H1 (cell line): Measurements from ENCODE around the gene JAG1. TPM values are rescaled to one million over a fixed set of nuclear protein-coding genes. Genes with fewer than 3 reads are reported as not detected.

Experiments
- CTCF ChIA-PET: fragments of 300-600 bp; sonication (Branson Sonifier 250); formaldehyde crosslinking; loops from one replicate; lab custom pipeline; 2021; ENCODE audit not compliant: partially characterized antibody; lab: Charles Lee
- POLR2A ChIA-PET: fragments of 300-600 bp; sonication (Branson Sonifier 250); formaldehyde crosslinking; loops from one replicate; lab custom pipeline; 2021; ENCODE audit warnings: inconsistent platforms; ENCODE audit not compliant: partially characterized antibody; lab: Charles Lee
- DNase-seq, 2 experiments: peaks; one replicate each; pipeline versions ENCODE4 v3.0.0 to v3.0.0-alpha.2; 2010 to 2022; ENCODE audit warnings: low spot score in 2 of 2, low read depth in 1 of 2, mixed read lengths in 1 of 2
- FAIRE-seq: peaks from 2 replicates; lab custom pipeline; 2011; peaks lifted over from hg19 to GRCh38; lab: Jason Lieb, UNC
- H2AFZ ChIP-seq: 2 replicates; pipeline ENCODE4 v1.8.1; 2012; ENCODE audit warnings: low read length, inconsistent platforms
- H2AK5ac ChIP-seq: 2 replicates; pipeline ENCODE4 v1.6.1; 2013; ENCODE audit warnings: low read depth, low read length
- H2BK120ac ChIP-seq: replicated peaks from 2 replicates; pipeline ENCODE3; 2013; ENCODE audit warnings: low read depth, low read length, inconsistent platforms
- H2BK12ac ChIP-seq: 2 replicates; pipeline ENCODE4 v1.6.1; 2013; ENCODE audit warnings: low read depth, low read length
- H2BK15ac ChIP-seq: 2 replicates; pipeline ENCODE4 v1.6.1; 2013; ENCODE audit warnings: low read length
- H2BK20ac ChIP-seq: 2 replicates; pipeline ENCODE4 v1.6.1; 2013; ENCODE audit warnings: low read length
- H2BK5ac ChIP-seq: 2 replicates; pipeline ENCODE4 v1.6.1; 2013; ENCODE audit warnings: low read depth, low read length
- H3K14ac ChIP-seq: 2 replicates; pipeline ENCODE4 v1.6.1; 2013; ENCODE audit warnings: inconsistent platforms; ENCODE audit not compliant: insufficient read length
- H3K18ac ChIP-seq: 2 replicates; pipeline ENCODE4 v1.6.1; 2013; ENCODE audit warnings: low read length; ENCODE audit errors: extremely low read depth
- H3K23ac ChIP-seq: 2 replicates; pipeline ENCODE4 v1.6.1; 2013; ENCODE audit warnings: inconsistent platforms; ENCODE audit not compliant: insufficient read length
- H3K23me2 ChIP-seq: 2 replicates; pipeline ENCODE4 v1.6.1; 2013; ENCODE audit warnings: low read depth, low read length
- H3K27ac ChIP-seq: 2 replicates; pipeline ENCODE4 v1.6.1; 2011; ENCODE audit warnings: low read depth, low read length, inconsistent platforms
- H3K27me3 ChIP-seq, 4 experiments: replicated peaks in 1 of 4; 1 replicate in 1 of 4; 2 replicates in 3 of 4; pipeline versions ENCODE4 v1.6.1 to v1.8.1; 2011 to 2013; ENCODE audit warnings: low read length in 3 of 4, mild to moderate bottlenecking in 3 of 4, inconsistent platforms in 2 of 4, mixed read lengths in 2 of 4, moderate library complexity in 1 of 4; ENCODE audit not compliant: control insufficient read depth in 3 of 4, insufficient read depth in 3 of 4; ENCODE audit errors: extremely low read depth in 1 of 4
- H3K36me3 ChIP-seq, 4 experiments: 2 replicates each; pipeline versions ENCODE4 v1.6.1 to v1.8.1; 2011 to 2013; ENCODE audit warnings: mild to moderate bottlenecking in 4 of 4, low read length in 3 of 4, moderate library complexity in 2 of 4, control low read depth in 1 of 4, inconsistent platforms in 1 of 4; ENCODE audit not compliant: insufficient read depth in 4 of 4, control insufficient read depth in 2 of 4
- H3K4ac ChIP-seq: replicated peaks from 2 replicates; pipeline ENCODE3; 2013; ENCODE audit warnings: low read length, low read depth, mixed read lengths, inconsistent platforms; ENCODE audit not compliant: insufficient read length
- H3K4me1 ChIP-seq, 4 experiments: replicated peaks in 1 of 4; 1 replicate in 1 of 4; 2 replicates in 3 of 4; pipeline versions ENCODE4 v1.6.1 to v1.8.1; 2011 to 2013; ENCODE audit warnings: low read length in 3 of 4, inconsistent platforms in 2 of 4, mixed read lengths in 1 of 4; ENCODE audit not compliant: insufficient read depth in 4 of 4, control insufficient read depth in 3 of 4
- H3K4me2 ChIP-seq, 2 experiments: 2 replicates each; pipeline versions ENCODE4 v1.6.1 to v1.8.1; 2011 to 2013; ENCODE audit warnings: low read depth in 2 of 2, low read length in 2 of 2, control low read depth in 1 of 2, inconsistent platforms in 1 of 2, mild to moderate bottlenecking in 1 of 2; ENCODE audit not compliant: insufficient read depth in 1 of 2
- H3K4me3 ChIP-seq, 4 experiments: fragments of 200-600, 300-600 bp in 1 of 4; sonication (generic), shearing (Covaris generic), sonication (Bioruptor Twin) in 1 of 4; 2 replicates each; pipeline versions ENCODE4 v1.5.1 to v1.8.1; 2011 to 2016; ENCODE audit warnings: low read length in 4 of 4, low read depth in 3 of 4, control low read depth in 2 of 4, inconsistent platforms in 2 of 4, mild to moderate bottlenecking in 2 of 4, mixed read lengths in 1 of 4, moderate library complexity in 1 of 4; ENCODE audit not compliant: insufficient read depth in 2 of 4; ENCODE audit errors: extremely low read depth in 1 of 4
- H3K56ac ChIP-seq: replicated peaks from 2 replicates; pipeline ENCODE3; 2013; ENCODE audit warnings: low read depth, mild to moderate bottlenecking, mixed read lengths, low read length, inconsistent platforms; ENCODE audit not compliant: insufficient read length
- H3K79me1 ChIP-seq: 2 replicates; pipeline ENCODE4 v1.6.1; 2013; ENCODE audit warnings: low read depth, low read length, control low read depth
- H3K79me2 ChIP-seq, 2 experiments: 2 replicates each; pipeline versions ENCODE4 v1.6.1 to v1.8.1; 2012 to 2013; ENCODE audit warnings: low read length in 2 of 2, mild to moderate bottlenecking in 2 of 2, inconsistent platforms in 1 of 2; ENCODE audit not compliant: insufficient read depth in 2 of 2, control insufficient read depth in 1 of 2
- H3K9ac ChIP-seq, 4 experiments: replicated peaks in 1 of 4; 1 replicate in 1 of 4; 2 replicates in 3 of 4; pipeline versions ENCODE4 v1.6.1 to v1.8.1; 2011 to 2013; ENCODE audit warnings: low read depth in 3 of 4, low read length in 3 of 4, control low read depth in 2 of 4, mild to moderate bottlenecking in 2 of 4, moderate library complexity in 2 of 4, inconsistent platforms in 1 of 4; ENCODE audit errors: extremely low read depth in 1 of 4
- H3K9me3 ChIP-seq, 2 experiments: 2 replicates each; pipeline versions ENCODE4 v1.6.1 to v1.8.1; 2012 to 2013; ENCODE audit warnings: mild to moderate bottlenecking in 2 of 2, moderate library complexity in 2 of 2, control low read depth in 1 of 2, inconsistent platforms in 1 of 2, low read depth in 1 of 2, low read length in 1 of 2, mixed read lengths in 1 of 2; ENCODE audit not compliant: insufficient read depth in 2 of 2
- H4K20me1 ChIP-seq, 2 experiments: replicated peaks in 1 of 2; 2 replicates each; pipeline versions ENCODE3 to v1.8.1; 2011 to 2013; ENCODE audit warnings: inconsistent platforms in 2 of 2, low read length in 2 of 2, mild to moderate bottlenecking in 1 of 2; ENCODE audit not compliant: insufficient read depth in 2 of 2, control insufficient read depth in 1 of 2
- H4K5ac ChIP-seq: 2 replicates; pipeline ENCODE4 v1.6.1; 2013; ENCODE audit warnings: low read length, low read depth, mixed read lengths, inconsistent platforms; ENCODE audit not compliant: insufficient read length
- H4K8ac ChIP-seq: 2 replicates; pipeline ENCODE4 v1.8.0; 2013; ENCODE audit warnings: mild to moderate bottlenecking, moderate library complexity, low read length, inconsistent platforms; ENCODE audit not compliant: insufficient read depth; ENCODE audit errors: extremely low read depth
- H4K91ac ChIP-seq: replicated peaks from 2 replicates; pipeline ENCODE3; 2013; ENCODE audit warnings: low read length, mixed read lengths, inconsistent platforms; ENCODE audit not compliant: insufficient read length
- ASH2L ChIP-seq: fragments of 200-600, 300-600 bp; sonication (generic); IDR thresholded peaks from one replicate; pipeline ENCODE4 v1.7.1; 2017; ENCODE audit warnings: low read length
- CEBPB ChIP-seq: IDR thresholded peaks from 2 replicates; pipeline ENCODE4 v1.6.1; 2012; ENCODE audit warnings: low read depth, low read length
- FOSL1 ChIP-seq: IDR thresholded peaks from 2 replicates; pipeline ENCODE4 v1.6.1; 2011; ENCODE audit warnings: mild to moderate bottlenecking, low read depth, low read length, moderate library complexity; ENCODE audit not compliant: insufficient read depth
- KDM1A ChIP-seq: fragments of 200-600, 300-600 bp; sonication (generic); IDR thresholded peaks from 2 replicates; pipeline ENCODE4 v1.7.1; 2016; ENCODE audit warnings: mild to moderate bottlenecking, low read length, borderline replicate concordance
- PHF8 ChIP-seq: fragments of 200-600 bp; sonication (generic); conservative IDR thresholded peaks from 2 replicates; pipeline ENCODE4 v1.7.1; 2012; ENCODE audit warnings: low read depth, mild to moderate bottlenecking, inconsistent platforms, low read length, moderate library complexity
- POU5F1 ChIP-seq: IDR thresholded peaks from 2 replicates; pipeline ENCODE4 v1.6.1; 2011; ENCODE audit warnings: low read depth, mild to moderate bottlenecking, low read length, moderate library complexity
- RXRA ChIP-seq: IDR thresholded peaks from 2 replicates; pipeline ENCODE4 v1.6.1; 2011; ENCODE audit warnings: low read depth, mild to moderate bottlenecking, low read length, moderate library complexity; ENCODE audit not compliant: insufficient read depth
- SAP30 ChIP-seq: fragments of 300-600 bp; sonication (generic); IDR thresholded peaks from 2 replicates; pipeline ENCODE4 v1.7.1; 2012; ENCODE audit warnings: low read length, moderate library complexity, mild to moderate bottlenecking, inconsistent platforms; ENCODE audit not compliant: insufficient read depth, insufficient replicate concordance
- SIN3A ChIP-seq, 2 experiments: IDR thresholded peaks in 1 of 2; conservative IDR thresholded peaks in 1 of 2; 2 replicates each; pipeline ENCODE4 v1.6.1; 2011 to 2012; ENCODE audit warnings: low read length in 2 of 2, improper control_type of control experiment in 1 of 2, low read depth in 1 of 2, mild to moderate bottlenecking in 1 of 2
- TAF1 ChIP-seq: IDR thresholded peaks from 2 replicates; pipeline ENCODE4 v1.6.1; 2011; ENCODE audit warnings: mild to moderate bottlenecking, low read depth, low read length
- TBP ChIP-seq: IDR thresholded peaks from 2 replicates; pipeline ENCODE4 v1.6.1; 2011; ENCODE audit warnings: low read depth, low read length, improper control_type of control experiment
- WGBS, 2 experiments: shearing (Covaris generic) in 1 of 2; methylation state at CpG; one replicate each; pipeline versions ENCODE4 v1.1.6 to v1.1.7; 2013 to 2015; ENCODE audit warnings: low lambda C conversion rate in 2 of 2, mixed read lengths in 2 of 2, inconsistent platforms in 1 of 2, low coverage in 1 of 2, missing lambda C conversion rate in 1 of 2; ENCODE audit not compliant: insufficient replicate concordance in 2 of 2, insufficient coverage in 1 of 2, insufficient read length in 1 of 2; ENCODE audit errors: extremely low coverage in 1 of 2, missing lambda C conversion rate in 1 of 2; 5-methylcytosine and 5-hydroxymethylcytosine counted together
- polyA plus RNA-seq, 7 experiments: library from polyadenylated mRNA; depleted of rRNA in 3 of 7; stranded (reverse) in 5 of 7; unstranded in 2 of 7; fragments of >200 nt in 5 of 7; fragments of 200-250 nt in 2 of 7; gene quantifications; 1 replicate in 5 of 7; 2 replicates in 1 of 7; 4 replicates in 1 of 7; pipeline versions ENCODE4 v1.2.1 to v1.2.3, GENCODE V29; 2011 to 2013; ENCODE audit warnings: missing spikeins in 2 of 7, mixed read lengths in 2 of 7
- total RNA-seq: library from RNA; stranded (reverse); fragmentation: NEBNext Ultra II Directional; extraction: Animal tissue kit (Norgen Biotek cat#: 25700); gene quantifications from 2 replicates; pipeline ENCODE4 v1.2.1, GENCODE V29; 2021

JAG1 gene
- total and polyA plus RNA-seq, 2 of the 8 experiments (the other 6 are each of a cell fraction or from before 2014, with no cell fraction given): 13.5 to 27.3 TPM

DNA sequence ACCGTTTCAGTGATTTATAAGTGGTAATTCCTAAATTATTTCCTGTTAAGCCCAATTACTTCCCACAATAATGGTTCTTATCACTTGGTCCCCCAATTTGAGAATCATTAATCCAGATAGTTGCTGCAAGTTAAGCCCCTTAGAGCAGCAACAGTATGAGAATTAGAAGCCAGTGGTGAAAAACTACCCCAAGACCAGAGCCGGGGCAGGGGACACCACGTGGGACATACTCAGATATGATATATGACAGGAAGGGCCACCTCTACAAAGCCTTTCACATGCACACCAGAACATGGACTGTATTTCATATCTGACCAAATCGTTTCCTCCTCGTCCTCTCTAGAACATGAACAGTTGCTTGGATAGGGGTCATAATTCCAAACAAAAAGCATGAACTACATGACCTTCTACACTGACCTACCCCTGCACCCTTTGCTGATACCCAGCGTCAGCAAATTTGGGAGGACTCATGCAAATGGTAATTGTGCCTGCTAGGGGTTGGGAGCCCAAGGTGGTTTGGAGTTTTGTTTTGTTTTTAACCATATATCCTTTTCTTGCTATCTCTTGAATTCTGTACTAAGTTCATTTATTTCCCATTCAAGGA is 3.9 kb downstream of the JAG1 start:
- Histone ChIP-seq H3K36me3 (peaks cover 0 to 24% (median 5%) of the 10 kb centered on the region in 4 experiments; a peak in 3 of 8 replicates), H4K5ac (no peak overlapping the region), H3K23ac (no peak overlapping the region), H2BK120ac (no peak overlapping the region), H2AFZ (no peak overlapping the region), H2BK5ac (no peak overlapping the region), H3K79me2 (peaks cover 13 to 77% of the 10 kb centered on the region in 2 experiments), H3K27me3 (no peaks in the 10 kb centered on the region; a peak in 1 of 7 replicates), H3K27ac (no peak overlapping the region), H3K4me1 (peaks cover 12 to 33% (median 23%) of the 10 kb centered on the region in 4 experiments), H3K56ac (no peak overlapping the region), H2BK15ac (no peak overlapping the region), H3K4me3 (peak overlapping the region in 1 of 4 experiments; percentile 81; a peak in 2 of 8 replicates), H4K20me1 (peaks cover 0 to 9% of the 10 kb centered on the region in 2 experiments), H3K14ac (no peak overlapping the region), H2BK12ac (no peak overlapping the region), H4K8ac (no peak overlapping the region), H2AK5ac (no peak overlapping the region), H3K18ac (no peak overlapping the region), H3K9me3 (no peaks in the 10 kb centered on the region; a peak in 1 of 4 replicates), H3K23me2 (peaks cover 16% of the 10 kb centered on the region), H3K79me1 (peaks cover 4% of the 10 kb centered on the region), H3K4ac (no peak overlapping the region), H3K4me2 (peak overlapping the region; percentile 64 to 82; a peak in 3 of 4 replicates), H4K91ac (no peak overlapping the region), H3K9ac (no peak overlapping the region), H2BK20ac (no peak overlapping the region)
- WGBS, 2 experiments: 75% methylated on average over 6 of the region's 6 CpGs; no CpG with 5 or more reads in 1 of the 2 experiments
- no peak for DNase-seq
- FAIRE-seq: no peak
- ChIA-PET POLR2A (interaction anchor here (1.2 kb wide), 1 partner anchor 110 kb away, joined by 3 read pairs; no protein-coding TSS in a partner anchor), CTCF (interaction anchor here (0.7 to 3.3 kb wide), 3 partner anchors 10 to 20 kb away, joined by 3 to 14 read pairs (median 13); no protein-coding TSS in a partner anchor)
- TF ChIP-seq POU5F1 (no peak), TBP (no peak), RXRA (no peak), PHF8 (no peak), KDM1A (no peak), FOSL1 (no peak), CEBPB (no peak), SAP30 (no peak), SIN3A (conservative IDR thresholded peaks at IDR 0.05 in 1 of 2, IDR thresholded peaks at IDR 0.05 in 1 of 2; ENCODE audit: low read depth in 1 of 2, low read length in 2 of 2) (no peak), ASH2L (no peak), TAF1 (no peak)
